ENCODE measurements around the gene GOLGA6D.
"Not testable (repeated sequence)": the region's sequence is repeated elsewhere in the genome, so short reads cannot be mapped to it uniquely, and the experiment has no call there.

DNA sequence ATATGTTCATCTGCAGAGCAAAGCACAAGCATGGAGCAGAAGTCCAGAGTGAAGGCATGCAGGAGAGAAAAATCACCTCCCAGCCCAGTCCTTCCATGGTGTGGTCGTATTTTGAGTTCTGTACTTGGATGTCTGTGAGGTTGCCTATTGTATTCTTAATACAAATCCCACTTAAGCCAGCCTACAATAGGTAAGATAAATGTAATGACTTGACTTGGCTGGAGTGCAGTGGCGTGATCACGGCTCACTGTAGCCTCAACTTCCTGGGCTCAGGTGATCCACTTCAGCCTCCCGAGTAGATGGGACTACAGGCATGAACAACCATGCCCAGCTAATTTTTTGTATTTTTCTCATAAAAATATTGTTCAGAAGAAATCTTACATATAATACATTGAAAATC is 31.3 kb upstream of the GOLGA6D start:
- TF ChIP-seq, protein P1, sequence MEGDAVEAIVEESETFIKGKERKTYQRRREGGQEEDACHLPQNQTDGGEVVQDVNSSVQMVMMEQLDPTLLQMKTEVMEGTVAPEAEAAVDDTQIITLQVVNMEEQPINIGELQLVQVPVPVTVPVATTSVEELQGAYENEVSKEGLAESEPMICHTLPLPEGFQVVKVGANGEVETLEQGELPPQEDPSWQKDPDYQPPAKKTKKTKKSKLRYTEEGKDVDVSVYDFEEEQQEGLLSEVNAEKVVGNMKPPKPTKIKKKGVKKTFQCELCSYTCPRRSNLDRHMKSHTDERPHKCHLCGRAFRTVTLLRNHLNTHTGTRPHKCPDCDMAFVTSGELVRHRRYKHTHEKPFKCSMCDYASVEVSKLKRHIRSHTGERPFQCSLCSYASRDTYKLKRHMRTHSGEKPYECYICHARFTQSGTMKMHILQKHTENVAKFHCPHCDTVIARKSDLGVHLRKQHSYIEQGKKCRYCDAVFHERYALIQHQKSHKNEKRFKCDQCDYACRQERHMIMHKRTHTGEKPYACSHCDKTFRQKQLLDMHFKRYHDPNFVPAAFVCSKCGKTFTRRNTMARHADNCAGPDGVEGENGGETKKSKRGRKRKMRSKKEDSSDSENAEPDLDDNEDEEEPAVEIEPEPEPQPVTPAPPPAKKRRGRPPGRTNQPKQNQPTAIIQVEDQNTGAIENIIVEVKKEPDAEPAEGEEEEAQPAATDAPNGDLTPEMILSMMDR (IDR thresholded peaks at IDR 0.05; ENCODE audit: extremely low read depth in 1 of 2, insufficient read depth in 1 of 2, low read depth in 1 of 2, low read length in 2 of 2), result not testable (repeated sequence)
- TF ChIP-seq, protein P2, sequence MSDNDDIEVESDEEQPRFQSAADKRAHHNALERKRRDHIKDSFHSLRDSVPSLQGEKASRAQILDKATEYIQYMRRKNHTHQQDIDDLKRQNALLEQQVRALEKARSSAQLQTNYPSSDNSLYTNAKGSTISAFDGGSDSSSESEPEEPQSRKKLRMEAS (IDR thresholded peaks at IDR 0.05; ENCODE audit: insufficient read depth, insufficient read length), result not testable (repeated sequence)

Measured in endothelial cell of umbilical vein (primary cell).